ENCODE measurements around the gene CORO1C. TPM values are rescaled to one million over a fixed set of nuclear protein-coding genes. Genes with fewer than 3 reads are reported as not detected.
A peak's percentile ranks its signal among the peaks of the same experiment; 100 is the strongest.

Gene CORO1C
- total and polyA plus RNA-seq, 9 of the 15 experiments (the other 6 are each of a cell fraction or from before 2014, with no cell fraction given), result 55.2 to 280 (median 150) TPM

DNA sequence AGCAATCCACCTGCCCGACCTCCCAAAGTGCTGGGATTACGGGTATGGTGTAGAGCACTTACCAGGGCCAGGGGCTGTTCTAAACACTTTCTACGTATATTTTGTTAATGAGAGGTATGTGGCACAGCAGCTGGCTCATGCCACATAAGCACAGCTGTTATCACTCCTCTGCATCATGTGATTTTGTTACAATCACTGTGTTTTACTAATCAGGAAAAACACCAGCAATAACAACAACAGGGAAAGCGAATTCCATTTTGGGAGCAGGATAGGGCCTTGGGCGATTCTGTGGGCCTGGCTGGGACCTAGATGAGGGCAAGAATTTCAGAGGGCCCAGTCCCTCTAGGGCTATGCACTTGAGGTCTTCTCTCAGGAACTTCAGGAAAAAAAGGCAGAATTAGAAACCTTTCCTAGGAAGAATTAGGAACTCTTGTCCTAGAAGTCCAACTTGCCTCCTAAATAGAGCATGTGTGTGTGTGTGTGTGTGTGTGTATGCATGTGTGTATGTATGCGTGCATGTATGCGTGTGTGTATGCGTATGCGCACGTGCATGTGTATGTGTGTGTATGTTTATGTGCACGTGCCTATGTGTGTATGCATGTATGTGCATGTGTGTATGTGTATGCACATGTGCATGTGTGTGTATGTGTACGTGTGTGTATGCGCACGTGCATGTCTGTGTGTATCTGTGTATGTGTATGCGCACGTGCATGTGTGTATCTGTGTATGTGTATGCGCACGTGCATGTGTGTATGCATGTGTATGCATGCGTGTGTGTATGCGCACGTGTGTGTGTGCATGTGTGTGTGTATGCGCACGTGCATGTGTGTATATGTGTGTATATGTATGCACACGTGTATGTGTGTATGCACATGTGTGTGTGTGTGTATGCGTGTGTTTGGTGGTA lies 41.8 kb upstream of the CORO1C start (continued):
- TF ChIP-seq, protein P1, sequence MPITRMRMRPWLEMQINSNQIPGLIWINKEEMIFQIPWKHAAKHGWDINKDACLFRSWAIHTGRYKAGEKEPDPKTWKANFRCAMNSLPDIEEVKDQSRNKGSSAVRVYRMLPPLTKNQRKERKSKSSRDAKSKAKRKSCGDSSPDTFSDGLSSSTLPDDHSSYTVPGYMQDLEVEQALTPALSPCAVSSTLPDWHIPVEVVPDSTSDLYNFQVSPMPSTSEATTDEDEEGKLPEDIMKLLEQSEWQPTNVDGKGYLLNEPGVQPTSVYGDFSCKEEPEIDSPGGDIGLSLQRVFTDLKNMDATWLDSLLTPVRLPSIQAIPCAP (CRISPR knock-in tag; IDR thresholded peaks at IDR 0.05; ENCODE audit: borderline replicate concordance), result no peak
- TF ChIP-seq, protein P2, sequence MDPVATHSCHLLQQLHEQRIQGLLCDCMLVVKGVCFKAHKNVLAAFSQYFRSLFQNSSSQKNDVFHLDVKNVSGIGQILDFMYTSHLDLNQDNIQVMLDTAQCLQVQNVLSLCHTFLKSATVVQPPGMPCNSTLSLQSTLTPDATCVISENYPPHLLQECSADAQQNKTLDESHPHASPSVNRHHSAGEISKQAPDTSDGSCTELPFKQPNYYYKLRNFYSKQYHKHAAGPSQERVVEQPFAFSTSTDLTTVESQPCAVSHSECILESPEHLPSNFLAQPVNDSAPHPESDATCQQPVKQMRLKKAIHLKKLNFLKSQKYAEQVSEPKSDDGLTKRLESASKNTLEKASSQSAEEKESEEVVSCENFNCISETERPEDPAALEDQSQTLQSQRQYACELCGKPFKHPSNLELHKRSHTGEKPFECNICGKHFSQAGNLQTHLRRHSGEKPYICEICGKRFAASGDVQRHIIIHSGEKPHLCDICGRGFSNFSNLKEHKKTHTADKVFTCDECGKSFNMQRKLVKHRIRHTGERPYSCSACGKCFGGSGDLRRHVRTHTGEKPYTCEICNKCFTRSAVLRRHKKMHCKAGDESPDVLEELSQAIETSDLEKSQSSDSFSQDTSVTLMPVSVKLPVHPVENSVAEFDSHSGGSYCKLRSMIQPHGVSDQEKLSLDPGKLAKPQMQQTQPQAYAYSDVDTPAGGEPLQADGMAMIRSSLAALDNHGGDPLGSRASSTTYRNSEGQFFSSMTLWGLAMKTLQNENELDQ (CRISPR knock-in tag; IDR thresholded peaks at IDR 0.05; ENCODE audit: borderline replicate concordance), result no peak
- no peak for TF ChIP-seq ZNF175 (CRISPR knock-in tag; IDR thresholded peaks at IDR 0.05; ENCODE audit: low read depth)
- no peak for TF ChIP-seq TRIM24 (IDR thresholded peaks at IDR 0.05)
- no peak for TF ChIP-seq MYNN (IDR thresholded peaks at IDR 0.05)
- TF ChIP-seq MYNN (CRISPR knock-in tag; IDR thresholded peaks at IDR 0.05), result no peak
- TF ChIP-seq, protein P3, sequence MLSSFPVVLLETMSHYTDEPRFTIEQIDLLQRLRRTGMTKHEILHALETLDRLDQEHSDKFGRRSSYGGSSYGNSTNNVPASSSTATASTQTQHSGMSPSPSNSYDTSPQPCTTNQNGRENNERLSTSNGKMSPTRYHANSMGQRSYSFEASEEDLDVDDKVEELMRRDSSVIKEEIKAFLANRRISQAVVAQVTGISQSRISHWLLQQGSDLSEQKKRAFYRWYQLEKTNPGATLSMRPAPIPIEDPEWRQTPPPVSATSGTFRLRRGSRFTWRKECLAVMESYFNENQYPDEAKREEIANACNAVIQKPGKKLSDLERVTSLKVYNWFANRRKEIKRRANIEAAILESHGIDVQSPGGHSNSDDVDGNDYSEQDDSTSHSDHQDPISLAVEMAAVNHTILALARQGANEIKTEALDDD (IDR thresholded peaks at IDR 0.05), result no peak
- no peak for TF ChIP-seq GABPA (tag; conservative IDR thresholded peaks at IDR 0.05; ENCODE audit: low read depth)
- no peak for TF ChIP-seq KLF1 (tag; IDR thresholded peaks at IDR 0.05)
- peak; percentile 53; the same call in 1 of the 2 replicates for TF ChIP-seq BHLHE40 (IDR thresholded peaks at IDR 0.05; ENCODE audit: low read length)
- TF ChIP-seq, protein P4, sequence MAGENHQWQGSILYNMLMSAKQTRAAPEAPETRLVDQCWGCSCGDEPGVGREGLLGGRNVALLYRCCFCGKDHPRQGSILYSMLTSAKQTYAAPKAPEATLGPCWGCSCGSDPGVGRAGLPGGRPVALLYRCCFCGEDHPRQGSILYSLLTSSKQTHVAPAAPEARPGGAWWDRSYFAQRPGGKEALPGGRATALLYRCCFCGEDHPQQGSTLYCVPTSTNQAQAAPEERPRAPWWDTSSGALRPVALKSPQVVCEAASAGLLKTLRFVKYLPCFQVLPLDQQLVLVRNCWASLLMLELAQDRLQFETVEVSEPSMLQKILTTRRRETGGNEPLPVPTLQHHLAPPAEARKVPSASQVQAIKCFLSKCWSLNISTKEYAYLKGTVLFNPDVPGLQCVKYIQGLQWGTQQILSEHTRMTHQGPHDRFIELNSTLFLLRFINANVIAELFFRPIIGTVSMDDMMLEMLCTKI (IDR thresholded peaks at IDR 0.05; ENCODE audit: partially characterized antibody), result no peak
- peak; percentile 39; the same call in 1 of the 2 replicates for TF ChIP-seq NFRKB (IDR thresholded peaks at IDR 0.05; ENCODE audit: low read depth)
- TF ChIP-seq, protein P5, sequence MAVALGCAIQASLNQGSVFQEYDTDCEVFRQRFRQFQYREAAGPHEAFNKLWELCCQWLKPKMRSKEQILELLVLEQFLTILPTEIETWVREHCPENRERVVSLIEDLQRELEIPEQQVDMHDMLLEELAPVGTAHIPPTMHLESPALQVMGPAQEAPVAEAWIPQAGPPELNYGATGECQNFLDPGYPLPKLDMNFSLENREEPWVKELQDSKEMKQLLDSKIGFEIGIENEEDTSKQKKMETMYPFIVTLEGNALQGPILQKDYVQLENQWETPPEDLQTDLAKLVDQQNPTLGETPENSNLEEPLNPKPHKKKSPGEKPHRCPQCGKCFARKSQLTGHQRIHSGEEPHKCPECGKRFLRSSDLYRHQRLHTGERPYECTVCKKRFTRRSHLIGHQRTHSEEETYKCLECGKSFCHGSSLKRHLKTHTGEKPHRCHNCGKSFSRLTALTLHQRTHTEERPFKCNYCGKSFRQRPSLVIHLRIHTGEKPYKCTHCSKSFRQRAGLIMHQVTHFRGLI (CRISPR knock-in tag; IDR thresholded peaks at IDR 0.05), result no peak
- TF ChIP-seq, protein P6, sequence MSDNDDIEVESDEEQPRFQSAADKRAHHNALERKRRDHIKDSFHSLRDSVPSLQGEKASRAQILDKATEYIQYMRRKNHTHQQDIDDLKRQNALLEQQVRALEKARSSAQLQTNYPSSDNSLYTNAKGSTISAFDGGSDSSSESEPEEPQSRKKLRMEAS (CRISPR knock-in tag; IDR thresholded peaks at IDR 0.05), result peak; percentile 37; the same call in 1 of the 2 replicates
- TF ChIP-seq PTBP1 (IDR thresholded peaks at IDR 0.05; ENCODE audit: low read depth, low read length), result no peak
- TF ChIP-seq POLR2AphosphoS5 (IDR thresholded peaks at IDR 0.05; ENCODE audit: control insufficient read depth, insufficient read depth, low read depth, low read length), result no peak
- peak in 1 of 2 experiments; percentile 61; a peak in 1 of 4 replicates for TF ChIP-seq KDM1A (IDR thresholded peaks at IDR 0.05)
- TF ChIP-seq, protein P7, sequence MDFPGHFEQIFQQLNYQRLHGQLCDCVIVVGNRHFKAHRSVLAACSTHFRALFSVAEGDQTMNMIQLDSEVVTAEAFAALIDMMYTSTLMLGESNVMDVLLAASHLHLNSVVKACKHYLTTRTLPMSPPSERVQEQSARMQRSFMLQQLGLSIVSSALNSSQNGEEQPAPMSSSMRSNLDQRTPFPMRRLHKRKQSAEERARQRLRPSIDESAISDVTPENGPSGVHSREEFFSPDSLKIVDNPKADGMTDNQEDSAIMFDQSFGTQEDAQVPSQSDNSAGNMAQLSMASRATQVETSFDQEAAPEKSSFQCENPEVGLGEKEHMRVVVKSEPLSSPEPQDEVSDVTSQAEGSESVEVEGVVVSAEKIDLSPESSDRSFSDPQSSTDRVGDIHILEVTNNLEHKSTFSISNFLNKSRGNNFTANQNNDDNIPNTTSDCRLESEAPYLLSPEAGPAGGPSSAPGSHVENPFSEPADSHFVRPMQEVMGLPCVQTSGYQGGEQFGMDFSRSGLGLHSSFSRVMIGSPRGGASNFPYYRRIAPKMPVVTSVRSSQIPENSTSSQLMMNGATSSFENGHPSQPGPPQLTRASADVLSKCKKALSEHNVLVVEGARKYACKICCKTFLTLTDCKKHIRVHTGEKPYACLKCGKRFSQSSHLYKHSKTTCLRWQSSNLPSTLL (IDR thresholded peaks at IDR 0.05), result no peak
